GM19035 (cell line): Measurements from ENCODE around the gene SERPINA3.
"Not testable (repeated sequence)": the region's sequence is repeated elsewhere in the genome, so short reads cannot be mapped to it uniquely, and the experiment has no call there.

Experiments
- ATAC-seq: cut with Tn5 transposase; IDR thresholded peaks from one replicate; pipeline ENCODE4 v1.9.1; 2021; ENCODE audit not compliant: unreplicated experiment

SERPINA3 gene

GRCh38 chr14:94612174-94612573 is at the start of gene SERPINA3:
Gene SERPINA3 (plus strand): TSS chr14:94612391. CDS start chr14:94614442, 2,051 bp downstream.
- ATAC-seq: no peak

- ATAC-seq: no peak
These were observed 49.0 kb upstream of the SERPINA3 start for GRCh38 chr14:94562941-94563883.

GRCh38 chr14:94564381-94564780 is 47.8 kb upstream of the SERPINA3 start:
- no peak for ATAC-seq

- ATAC-seq: no peak
These were observed 44.0 kb upstream of the SERPINA3 start for GRCh38 chr14:94568186-94568585.

GRCh38 chr14:94569381-94570001 is 42.7 kb upstream of the SERPINA3 start:
- no peak for ATAC-seq

- ATAC-seq: no peak
These were observed 42.2 kb upstream of the SERPINA3 start for GRCh38 chr14:94570002-94570400.

GRCh38 chr14:94570440-94570839 is 41.8 kb upstream of the SERPINA3 start:
- ATAC-seq: no peak

GRCh38 chr14:94571395-94571794 is 40.8 kb upstream of the SERPINA3 start:
- ATAC-seq: no peak

GRCh38 chr14:94571950-94572349 is 40.2 kb upstream of the SERPINA3 start:
- no peak for ATAC-seq

- ATAC-seq: no peak
These were observed 39.4 kb upstream of the SERPINA3 start for GRCh38 chr14:94572637-94573303.

GRCh38 chr14:94573475-94574277 is 38.5 kb upstream of the SERPINA3 start:
- ATAC-seq: no peak

- no peak for ATAC-seq
These were observed 37.9 kb upstream of the SERPINA3 start for GRCh38 chr14:94574336-94574735.

- no peak for ATAC-seq
These were observed 36.2 kb upstream of the SERPINA3 start for GRCh38 chr14:94575730-94576585.

GRCh38 chr14:94577472-94577871 is 34.7 kb upstream of the SERPINA3 start:
- not testable (repeated sequence) for ATAC-seq

GRCh38 chr14:94578712-94579111 is 33.5 kb upstream of the SERPINA3 start:
- no peak for ATAC-seq

- ATAC-seq: no peak
These were observed 30.8 kb upstream of the SERPINA3 start, which contains the start of gene SERPINA5 for GRCh38 chr14:94581127-94581999. Gene SERPINA5 (plus strand): TSS chr14:94581426. CDS start chr14:94587363, 5,937 bp downstream.

GRCh38 chr14:94582199-94582750 is 29.9 kb upstream of the SERPINA3 start:
- ATAC-seq: no peak

- no peak for ATAC-seq
These were observed 29.3 kb upstream of the SERPINA3 start for GRCh38 chr14:94582851-94583250.
